Erythroblast (primary cell): ENCODE data around the gene NUDT22.

Source experiments
- GATA1 ChIP-seq: IDR thresholded peaks from 2 replicates; pipeline ENCODE4 v1.6.1; 2011; ENCODE audit warnings: low read depth, mild to moderate bottlenecking, control low read depth, low read length, moderate library complexity
- POLR2A ChIP-seq: IDR thresholded peaks from 2 replicates; pipeline ENCODE4 v1.6.1; 2011; ENCODE audit warnings: mild to moderate bottlenecking, low read length

GRCh38 chr11:64246871-64247728 lies 21.0 kb downstream of the NUDT22 start, which contains the start of gene PPP1R14B:
- TF ChIP-seq POLR2A (peak; percentile 62), GATA1 (no peak)
